ENCODE data around the gene RAB27B. TPM values are rescaled to one million over a fixed set of nuclear protein-coding genes. Genes with fewer than 3 reads are reported as not detected.
"Not testable (repeated sequence)": the region's sequence is repeated elsewhere in the genome, so short reads cannot be mapped to it uniquely, and the experiment has no call there.

Gene RAB27B
- total and polyA plus RNA-seq, 9 donors = 0.22 to 1.2 (median 0.61) TPM

GRCh38 chr18:54830866-54831265, 2.6 kb downstream of the RAB27B start:
- H3K36me3 ChIP-seq (ENCODE audit: control insufficient read depth, insufficient read depth, low read length) = no peaks in the 10 kb centered on the region
- no peak overlapping the region for H3K4me3 ChIP-seq (ENCODE audit: low read length)
- H3K9me3 ChIP-seq (replicated peaks; ENCODE audit: control insufficient read depth, low read depth, low read length) = no peaks in the 10 kb centered on the region
- peaks cover 2% of the 10 kb centered on the region for H3K4me1 ChIP-seq (ENCODE audit: control insufficient read depth, insufficient read depth, low read length)
- no peak overlapping the region for H3K27ac ChIP-seq (ENCODE audit: low read length)
- 100% methylated on average over 2 of the region's 2 CpGs for WGBS (ENCODE audit: insufficient coverage)
- peaks cover 5% of the 10 kb centered on the region for H3K27me3 ChIP-seq (ENCODE audit: control insufficient read depth, insufficient read depth, low read length)
- DNase-seq = no peak

DNA sequence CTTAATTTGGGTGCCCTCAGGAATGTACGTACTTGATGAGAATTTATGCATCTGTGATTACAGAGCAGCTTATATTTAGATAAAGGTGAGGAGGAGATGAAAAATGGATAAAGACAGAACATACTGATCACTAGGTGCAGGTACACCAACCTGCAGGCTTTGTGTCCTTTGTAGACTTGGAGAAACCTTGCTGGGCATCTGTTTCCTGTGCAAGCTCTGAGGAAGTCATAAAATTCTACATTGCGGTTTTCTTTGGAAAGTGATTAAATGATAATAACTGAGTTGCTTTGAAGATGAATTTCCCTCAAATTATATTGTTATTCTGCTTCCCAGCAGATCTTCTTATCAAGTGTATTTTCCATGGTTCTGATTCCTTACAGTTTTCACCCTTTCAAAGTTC, 7.7 kb downstream of the RAB27B start:
- Histone ChIP-seq H3K4me1 (ENCODE audit: control insufficient read depth, insufficient read depth, low read length) (no peaks in the 10 kb centered on the region), H3K4me3 (ENCODE audit: low read length) (no peak overlapping the region), H3K27me3 (ENCODE audit: control insufficient read depth, insufficient read depth, low read length) (no peaks in the 10 kb centered on the region), H3K27ac (ENCODE audit: low read length) (no peak overlapping the region), H3K9me3 (replicated peaks; ENCODE audit: control insufficient read depth, low read depth, low read length) (no peaks in the 10 kb centered on the region), H3K36me3 (ENCODE audit: control insufficient read depth, insufficient read depth, low read length) (no peaks in the 10 kb centered on the region)
- 67% methylated on average over 1 of the region's 2 CpGs for WGBS (ENCODE audit: insufficient coverage)
- no peak for DNase-seq

GRCh38 chr18:54843314-54843713, 15.0 kb downstream of the RAB27B start:
- no peaks in the 10 kb centered on the region for H3K27me3 ChIP-seq (ENCODE audit: control insufficient read depth, insufficient read depth, low read length)
- H3K4me1 ChIP-seq (ENCODE audit: control insufficient read depth, insufficient read depth, low read length) = no peaks in the 10 kb centered on the region
- WGBS (ENCODE audit: insufficient coverage) = 63% methylated on average over 1 of the region's 2 CpGs
- H3K4me3 ChIP-seq (ENCODE audit: low read length) = no peak overlapping the region
- no peaks in the 10 kb centered on the region for H3K36me3 ChIP-seq (ENCODE audit: control insufficient read depth, insufficient read depth, low read length)
- no peaks in the 10 kb centered on the region for H3K9me3 ChIP-seq (replicated peaks; ENCODE audit: control insufficient read depth, low read depth, low read length)
- no peak for DNase-seq
- H3K27ac ChIP-seq (ENCODE audit: low read length) = no peak overlapping the region

GRCh38 chr18:54845787-54846186, 17.5 kb downstream of the RAB27B start:
- no CpG with 5 or more reads among the region's 2 CpGs for WGBS (ENCODE audit: insufficient coverage)
- Histone ChIP-seq H3K4me1 (ENCODE audit: control insufficient read depth, insufficient read depth, low read length) (no peaks in the 10 kb centered on the region), H3K4me3 (ENCODE audit: low read length) (no peak overlapping the region), H3K9me3 (replicated peaks; ENCODE audit: control insufficient read depth, low read depth, low read length) (no peaks in the 10 kb centered on the region), H3K27me3 (ENCODE audit: control insufficient read depth, insufficient read depth, low read length) (no peaks in the 10 kb centered on the region), H3K27ac (ENCODE audit: low read length) (no peak overlapping the region), H3K36me3 (ENCODE audit: control insufficient read depth, insufficient read depth, low read length) (no peaks in the 10 kb centered on the region)
- no peak for DNase-seq

DNA sequence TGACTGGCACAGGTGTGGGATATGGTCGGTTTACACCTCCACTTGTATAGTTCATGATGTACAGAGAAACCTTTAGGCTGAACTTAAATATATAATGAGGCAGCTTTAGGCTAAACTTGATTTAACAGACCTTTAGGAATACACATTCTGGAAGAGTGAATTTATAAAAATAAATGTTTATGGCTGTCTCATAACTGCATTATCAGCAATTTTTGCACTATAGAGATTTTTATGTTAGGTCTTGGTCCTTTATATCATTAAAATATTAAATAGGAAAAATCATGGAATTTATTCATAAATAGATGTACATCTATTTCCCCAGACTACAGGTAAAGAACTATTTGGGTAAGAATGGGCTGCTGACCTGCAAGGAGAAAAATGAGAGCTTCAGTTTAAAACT, 19.8 kb downstream of the RAB27B start:
- Histone ChIP-seq H3K4me3 (ENCODE audit: low read length) (no peak overlapping the region), H3K9me3 (replicated peaks; ENCODE audit: control insufficient read depth, low read depth, low read length) (no peaks in the 10 kb centered on the region), H3K27me3 (ENCODE audit: control insufficient read depth, insufficient read depth, low read length) (no peaks in the 10 kb centered on the region), H3K36me3 (ENCODE audit: control insufficient read depth, insufficient read depth, low read length) (no peaks in the 10 kb centered on the region), H3K4me1 (ENCODE audit: control insufficient read depth, insufficient read depth, low read length) (no peaks in the 10 kb centered on the region), H3K27ac (ENCODE audit: low read length) (no peak overlapping the region)
- no CpG with 5 or more reads among the region's 1 CpG for WGBS (ENCODE audit: insufficient coverage)
- DNase-seq = no peak

GRCh38 chr18:54849683-54850082, 21.4 kb downstream of the RAB27B start:
- DNase-seq = no peak
- Histone ChIP-seq H3K36me3 (ENCODE audit: control insufficient read depth, insufficient read depth, low read length) (no peaks in the 10 kb centered on the region), H3K27me3 (ENCODE audit: control insufficient read depth, insufficient read depth, low read length) (no peaks in the 10 kb centered on the region), H3K27ac (ENCODE audit: low read length) (no peak overlapping the region), H3K4me3 (ENCODE audit: low read length) (no peak overlapping the region), H3K9me3 (replicated peaks; ENCODE audit: control insufficient read depth, low read depth, low read length) (no peaks in the 10 kb centered on the region), H3K4me1 (ENCODE audit: control insufficient read depth, insufficient read depth, low read length) (no peaks in the 10 kb centered on the region)
- WGBS (ENCODE audit: insufficient coverage) = no CpG with 5 or more reads among the region's 2 CpGs

GRCh38 chr18:54850598-54850997, 22.3 kb downstream of the RAB27B start:
- Histone ChIP-seq H3K36me3 (ENCODE audit: control insufficient read depth, insufficient read depth, low read length) (no peaks in the 10 kb centered on the region), H3K27ac (ENCODE audit: low read length) (no peak overlapping the region), H3K4me3 (ENCODE audit: low read length) (no peak overlapping the region), H3K4me1 (ENCODE audit: control insufficient read depth, insufficient read depth, low read length) (no peaks in the 10 kb centered on the region), H3K9me3 (replicated peaks; ENCODE audit: control insufficient read depth, low read depth, low read length) (no peaks in the 10 kb centered on the region), H3K27me3 (ENCODE audit: control insufficient read depth, insufficient read depth, low read length) (no peaks in the 10 kb centered on the region)
- DNase-seq = no peak
- WGBS (ENCODE audit: insufficient coverage) = no CpG with 5 or more reads among the region's 3 CpGs

GRCh38 chr18:54852780-54853675, 24.8 kb downstream of the RAB27B start:
- Histone ChIP-seq H3K36me3 (ENCODE audit: control insufficient read depth, insufficient read depth, low read length) (no peaks in the 10 kb centered on the region), H3K4me3 (ENCODE audit: low read length) (no peak overlapping the region), H3K27me3 (ENCODE audit: control insufficient read depth, insufficient read depth, low read length) (no peaks in the 10 kb centered on the region), H3K9me3 (replicated peaks; ENCODE audit: control insufficient read depth, low read depth, low read length) (no peaks in the 10 kb centered on the region), H3K27ac (ENCODE audit: low read length) (no peak overlapping the region), H3K4me1 (ENCODE audit: control insufficient read depth, insufficient read depth, low read length) (no peaks in the 10 kb centered on the region)
- WGBS (ENCODE audit: insufficient coverage) = no CpG with 5 or more reads among the region's 6 CpGs
- DNase-seq = no peak

DNA sequence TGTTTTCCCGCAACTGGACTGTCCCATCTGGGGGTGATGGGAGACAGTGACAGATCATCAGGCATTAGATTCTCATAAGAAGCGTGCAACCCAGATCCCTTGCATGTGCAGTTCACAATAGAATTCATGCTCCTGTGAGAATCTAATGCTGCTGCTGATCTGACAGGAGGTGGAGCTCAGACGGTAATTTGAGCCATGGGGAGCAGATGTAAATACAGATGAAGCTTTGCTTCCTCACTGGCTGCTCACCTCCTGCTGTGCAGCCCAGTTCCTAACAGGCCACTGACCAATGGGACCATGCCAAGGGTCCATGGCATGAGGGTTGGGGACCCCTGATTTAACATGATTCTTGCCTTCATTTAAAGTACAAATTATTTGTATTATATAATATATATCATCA, 26.8 kb downstream of the RAB27B start:
- H3K27ac ChIP-seq (ENCODE audit: low read length); H3K4me3 ChIP-seq (ENCODE audit: low read length); H3K4me1 ChIP-seq (ENCODE audit: control insufficient read depth, insufficient read depth, low read length); H3K9me3 ChIP-seq (replicated peaks; ENCODE audit: control insufficient read depth, low read depth, low read length); H3K36me3 ChIP-seq (ENCODE audit: control insufficient read depth, insufficient read depth, low read length); H3K27me3 ChIP-seq (ENCODE audit: control insufficient read depth, insufficient read depth, low read length); DNase-seq: not testable (repeated sequence)
- WGBS (ENCODE audit: insufficient coverage) = 80% methylated on average over 3 of the region's 3 CpGs

- Histone ChIP-seq H3K4me1 (ENCODE audit: control insufficient read depth, insufficient read depth, low read length) (no peaks in the 10 kb centered on the region), H3K36me3 (ENCODE audit: control insufficient read depth, insufficient read depth, low read length) (no peaks in the 10 kb centered on the region), H3K27ac (ENCODE audit: low read length) (no peak overlapping the region), H3K27me3 (ENCODE audit: control insufficient read depth, insufficient read depth, low read length) (no peaks in the 10 kb centered on the region), H3K4me3 (ENCODE audit: low read length) (no peak overlapping the region), H3K9me3 (replicated peaks; ENCODE audit: control insufficient read depth, low read depth, low read length) (no peaks in the 10 kb centered on the region)
- 71% methylated on average over 1 of the region's 2 CpGs for WGBS (ENCODE audit: insufficient coverage)
- DNase-seq = no peak
Measured at GRCh38 chr18:54856105-54856646, 27.9 kb downstream of the RAB27B start.
